H1 (cell line): ENCODE data around the gene SLC1A3. TPM values are rescaled to one million over a fixed set of nuclear protein-coding genes. Genes with fewer than 3 reads are reported as not detected.

Experiments used
- EP300 ChIP-seq, 2 experiments: IDR thresholded peaks; 1 replicate in 1 of 2; 2 replicates in 1 of 2; pipeline ENCODE4 v1.6.1; 2011 to 2012; ENCODE audit warnings: low read depth in 2 of 2, low read length in 2 of 2, mild to moderate bottlenecking in 2 of 2, borderline replicate concordance in 1 of 2, inconsistent platforms in 1 of 2, moderate library complexity in 1 of 2
- JUND ChIP-seq: IDR thresholded peaks from 2 replicates; pipeline ENCODE4 v1.6.1; 2011; ENCODE audit warnings: mild to moderate bottlenecking, improper control_type of control experiment, low read length
- MAFK ChIP-seq: IDR thresholded peaks from 2 replicates; pipeline ENCODE4 v1.6.1; 2012; ENCODE audit warnings: low read depth, mild to moderate bottlenecking, improper control_type of control experiment, low read length
- POLR2AphosphoS5 ChIP-seq: IDR thresholded peaks from 2 replicates; pipeline ENCODE4 v1.6.1; 2011; ENCODE audit warnings: low read depth, low read length
- SRF ChIP-seq: IDR thresholded peaks from 2 replicates; pipeline ENCODE4 v1.6.1; 2011; ENCODE audit warnings: mild to moderate bottlenecking, low read depth, low read length, moderate library complexity
- TEAD4 ChIP-seq: IDR thresholded peaks from 2 replicates; pipeline ENCODE4 v1.6.1; 2012; ENCODE audit warnings: low read depth, low read length, inconsistent platforms, mixed read lengths
- polyA plus RNA-seq, 7 experiments: library from polyadenylated mRNA; depleted of rRNA in 3 of 7; stranded (reverse) in 5 of 7; unstranded in 2 of 7; fragments of >200 nt in 5 of 7; fragments of 200-250 nt in 2 of 7; gene quantifications; 1 replicate in 5 of 7; 2 replicates in 1 of 7; 4 replicates in 1 of 7; pipeline versions ENCODE4 v1.2.1 to v1.2.3, GENCODE V29; 2011 to 2013; ENCODE audit warnings: missing spikeins in 2 of 7, mixed read lengths in 2 of 7
- total RNA-seq: library from RNA; stranded (reverse); fragmentation: NEBNext Ultra II Directional; extraction: Animal tissue kit (Norgen Biotek cat#: 25700); gene quantifications from 2 replicates; pipeline ENCODE4 v1.2.1, GENCODE V29; 2021
- TF ChIP-seq, protein P1 (sequence below): fragments of 300-600 bp; sonication (generic); IDR thresholded peaks from 2 replicates; pipeline ENCODE4 v1.7.1; 2012; ENCODE audit warnings: low read length, moderate library complexity, mild to moderate bottlenecking, inconsistent platforms; ENCODE audit not compliant: insufficient replicate concordance

SLC1A3 gene
- total and polyA plus RNA-seq, 2 of the 8 experiments (the other 6 are each of a cell fraction or from before 2014, with no cell fraction given): 26.7 to 35.3 TPM

DNA sequence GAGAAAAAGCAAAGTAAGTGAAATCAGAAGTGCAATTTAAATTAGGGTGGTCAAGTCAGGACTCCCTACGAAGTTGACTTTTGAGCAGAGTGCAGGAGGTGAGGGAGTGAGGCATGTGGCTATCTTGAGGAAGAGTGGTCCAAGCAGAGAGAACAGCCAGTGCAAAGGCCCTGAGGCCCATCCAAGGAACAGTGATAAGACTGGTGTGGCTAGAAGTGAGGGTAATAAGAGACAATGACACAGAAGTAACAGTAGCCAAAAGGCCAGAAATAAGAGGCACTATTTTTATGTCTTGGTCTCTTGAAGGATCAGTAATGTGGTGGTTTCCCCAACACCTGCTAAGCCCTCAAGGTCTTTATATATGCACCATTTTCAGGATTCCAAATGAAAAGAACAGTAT, 120.4 kb downstream of the SLC1A3 start (continued):
- TF ChIP-seq, protein P1, sequence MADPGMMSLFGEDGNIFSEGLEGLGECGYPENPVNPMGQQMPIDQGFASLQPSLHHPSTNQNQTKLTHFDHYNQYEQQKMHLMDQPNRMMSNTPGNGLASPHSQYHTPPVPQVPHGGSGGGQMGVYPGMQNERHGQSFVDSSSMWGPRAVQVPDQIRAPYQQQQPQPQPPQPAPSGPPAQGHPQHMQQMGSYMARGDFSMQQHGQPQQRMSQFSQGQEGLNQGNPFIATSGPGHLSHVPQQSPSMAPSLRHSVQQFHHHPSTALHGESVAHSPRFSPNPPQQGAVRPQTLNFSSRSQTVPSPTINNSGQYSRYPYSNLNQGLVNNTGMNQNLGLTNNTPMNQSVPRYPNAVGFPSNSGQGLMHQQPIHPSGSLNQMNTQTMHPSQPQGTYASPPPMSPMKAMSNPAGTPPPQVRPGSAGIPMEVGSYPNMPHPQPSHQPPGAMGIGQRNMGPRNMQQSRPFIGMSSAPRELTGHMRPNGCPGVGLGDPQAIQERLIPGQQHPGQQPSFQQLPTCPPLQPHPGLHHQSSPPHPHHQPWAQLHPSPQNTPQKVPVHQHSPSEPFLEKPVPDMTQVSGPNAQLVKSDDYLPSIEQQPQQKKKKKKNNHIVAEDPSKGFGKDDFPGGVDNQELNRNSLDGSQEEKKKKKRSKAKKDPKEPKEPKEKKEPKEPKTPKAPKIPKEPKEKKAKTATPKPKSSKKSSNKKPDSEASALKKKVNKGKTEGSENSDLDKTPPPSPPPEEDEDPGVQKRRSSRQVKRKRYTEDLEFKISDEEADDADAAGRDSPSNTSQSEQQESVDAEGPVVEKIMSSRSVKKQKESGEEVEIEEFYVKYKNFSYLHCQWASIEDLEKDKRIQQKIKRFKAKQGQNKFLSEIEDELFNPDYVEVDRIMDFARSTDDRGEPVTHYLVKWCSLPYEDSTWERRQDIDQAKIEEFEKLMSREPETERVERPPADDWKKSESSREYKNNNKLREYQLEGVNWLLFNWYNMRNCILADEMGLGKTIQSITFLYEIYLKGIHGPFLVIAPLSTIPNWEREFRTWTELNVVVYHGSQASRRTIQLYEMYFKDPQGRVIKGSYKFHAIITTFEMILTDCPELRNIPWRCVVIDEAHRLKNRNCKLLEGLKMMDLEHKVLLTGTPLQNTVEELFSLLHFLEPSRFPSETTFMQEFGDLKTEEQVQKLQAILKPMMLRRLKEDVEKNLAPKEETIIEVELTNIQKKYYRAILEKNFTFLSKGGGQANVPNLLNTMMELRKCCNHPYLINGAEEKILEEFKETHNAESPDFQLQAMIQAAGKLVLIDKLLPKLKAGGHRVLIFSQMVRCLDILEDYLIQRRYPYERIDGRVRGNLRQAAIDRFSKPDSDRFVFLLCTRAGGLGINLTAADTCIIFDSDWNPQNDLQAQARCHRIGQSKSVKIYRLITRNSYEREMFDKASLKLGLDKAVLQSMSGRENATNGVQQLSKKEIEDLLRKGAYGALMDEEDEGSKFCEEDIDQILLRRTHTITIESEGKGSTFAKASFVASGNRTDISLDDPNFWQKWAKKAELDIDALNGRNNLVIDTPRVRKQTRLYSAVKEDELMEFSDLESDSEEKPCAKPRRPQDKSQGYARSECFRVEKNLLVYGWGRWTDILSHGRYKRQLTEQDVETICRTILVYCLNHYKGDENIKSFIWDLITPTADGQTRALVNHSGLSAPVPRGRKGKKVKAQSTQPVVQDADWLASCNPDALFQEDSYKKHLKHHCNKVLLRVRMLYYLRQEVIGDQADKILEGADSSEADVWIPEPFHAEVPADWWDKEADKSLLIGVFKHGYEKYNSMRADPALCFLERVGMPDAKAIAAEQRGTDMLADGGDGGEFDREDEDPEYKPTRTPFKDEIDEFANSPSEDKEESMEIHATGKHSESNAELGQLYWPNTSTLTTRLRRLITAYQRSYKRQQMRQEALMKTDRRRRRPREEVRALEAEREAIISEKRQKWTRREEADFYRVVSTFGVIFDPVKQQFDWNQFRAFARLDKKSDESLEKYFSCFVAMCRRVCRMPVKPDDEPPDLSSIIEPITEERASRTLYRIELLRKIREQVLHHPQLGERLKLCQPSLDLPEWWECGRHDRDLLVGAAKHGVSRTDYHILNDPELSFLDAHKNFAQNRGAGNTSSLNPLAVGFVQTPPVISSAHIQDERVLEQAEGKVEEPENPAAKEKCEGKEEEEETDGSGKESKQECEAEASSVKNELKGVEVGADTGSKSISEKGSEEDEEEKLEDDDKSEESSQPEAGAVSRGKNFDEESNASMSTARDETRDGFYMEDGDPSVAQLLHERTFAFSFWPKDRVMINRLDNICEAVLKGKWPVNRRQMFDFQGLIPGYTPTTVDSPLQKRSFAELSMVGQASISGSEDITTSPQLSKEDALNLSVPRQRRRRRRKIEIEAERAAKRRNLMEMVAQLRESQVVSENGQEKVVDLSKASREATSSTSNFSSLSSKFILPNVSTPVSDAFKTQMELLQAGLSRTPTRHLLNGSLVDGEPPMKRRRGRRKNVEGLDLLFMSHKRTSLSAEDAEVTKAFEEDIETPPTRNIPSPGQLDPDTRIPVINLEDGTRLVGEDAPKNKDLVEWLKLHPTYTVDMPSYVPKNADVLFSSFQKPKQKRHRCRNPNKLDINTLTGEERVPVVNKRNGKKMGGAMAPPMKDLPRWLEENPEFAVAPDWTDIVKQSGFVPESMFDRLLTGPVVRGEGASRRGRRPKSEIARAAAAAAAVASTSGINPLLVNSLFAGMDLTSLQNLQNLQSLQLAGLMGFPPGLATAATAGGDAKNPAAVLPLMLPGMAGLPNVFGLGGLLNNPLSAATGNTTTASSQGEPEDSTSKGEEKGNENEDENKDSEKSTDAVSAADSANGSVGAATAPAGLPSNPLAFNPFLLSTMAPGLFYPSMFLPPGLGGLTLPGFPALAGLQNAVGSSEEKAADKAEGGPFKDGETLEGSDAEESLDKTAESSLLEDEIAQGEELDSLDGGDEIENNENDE: no peak
- no peak for TF ChIP-seq POLR2AphosphoS5
- no peak for TF ChIP-seq SRF
- TF ChIP-seq TEAD4: no peak
- no peak for TF ChIP-seq MAFK
- no peak for TF ChIP-seq JUND
- TF ChIP-seq EP300 (IDR thresholded peaks at IDR 0.05; ENCODE audit: borderline replicate concordance in 1 of 2, low read depth in 2 of 2, low read length in 2 of 2): no peak
